Lung (tissue), 12 donors: Measurements from ENCODE around the gene ADK. TPM values are rescaled to one million over a fixed set of nuclear protein-coding genes. Genes with fewer than 3 reads are reported as not detected.

ENCODE experiments used
- ATAC-seq: fragments of 200-7000 bp; cut with Tn5 transposase; one replicate; pipeline ENCODE4 v1.9.1; 2020; ENCODE audit warnings: moderate number of reproducible peaks; ENCODE audit not compliant: insufficient read depth, low FRiP score
- DNase-seq, 3 donors: peaks; one replicate each; pipeline ENCODE4 v3.0.0-alpha.2; 2013 to 2017
- H3K27ac ChIP-seq, 2 donors: one replicate each; pipeline ENCODE4 v1.5.1; 2013; ENCODE audit warnings: mild to moderate bottlenecking in 2 of 2, moderate library complexity in 2 of 2, control low read depth in 1 of 2, inconsistent platforms in 1 of 2, low read depth in 1 of 2, low read length in 1 of 2
- H3K27me3 ChIP-seq, 3 donors: one replicate each; pipeline ENCODE4 v1.5.1; 2013; ENCODE audit warnings: low read length in 2 of 3; ENCODE audit not compliant: control insufficient read depth in 3 of 3, insufficient read depth in 3 of 3
- H3K36me3 ChIP-seq, 4 donors: one replicate each; pipeline ENCODE4 v1.5.1; 2013; ENCODE audit warnings: low read length in 4 of 4, mild to moderate bottlenecking in 1 of 4, moderate library complexity in 1 of 4; ENCODE audit not compliant: control insufficient read depth in 4 of 4, insufficient read depth in 4 of 4
- H3K4me1 ChIP-seq, 5 donors: one replicate each; pipeline ENCODE4 v1.5.1; 2013; ENCODE audit warnings: low read length in 5 of 5, mild to moderate bottlenecking in 2 of 5, moderate library complexity in 1 of 5; ENCODE audit not compliant: control insufficient read depth in 5 of 5, insufficient read depth in 5 of 5
- H3K4me3 ChIP-seq: one replicate; pipeline ENCODE4 v1.5.1; 2013; ENCODE audit warnings: mild to moderate bottlenecking, control low read depth, moderate library complexity
- H3K9ac ChIP-seq, 2 donors: one replicate each; pipeline ENCODE4 v1.5.1; 2013; ENCODE audit warnings: low read length in 2 of 2, control low read depth in 1 of 2; ENCODE audit not compliant: insufficient read depth in 1 of 2
- H3K9me3 ChIP-seq, 4 donors: one replicate each; pipeline ENCODE4 v1.5.1; 2013; ENCODE audit warnings: low read length in 3 of 4, mild to moderate bottlenecking in 1 of 4, moderate library complexity in 1 of 4; ENCODE audit not compliant: control insufficient read depth in 4 of 4, insufficient read depth in 3 of 4
- CTCF ChIP-seq: IDR thresholded peaks from 2 replicates; pipeline ENCODE4 v1.5.1; 2012; ENCODE audit warnings: mild to moderate bottlenecking; ENCODE audit errors: control extremely low read depth, extremely low read depth
- WGBS, 2 donors: extraction: QIAGEN DNeasy Blood & Tissue Kit; methylation state at CpG; one replicate each; pipeline ENCODE4 v1.1.7; 2013; 5-methylcytosine and 5-hydroxymethylcytosine counted together
- polyA plus RNA-seq, 2 donors: library from polyadenylated mRNA; stranded (reverse); fragments of 200-250 nt; gene quantifications; one replicate each; pipeline ENCODE4 v1.2.1, GENCODE V29; 2013
- total RNA-seq, 2 donors: library from RNA; depleted of rRNA in 1 of 2; stranded (reverse); fragments of >200 nt in 1 of 2; gene quantifications; one replicate each; pipeline ENCODE4 v1.2.1, GENCODE V29; 2014 to 2021
- donor health status: control.
- donor health status: control.
- donor health status: Bipolar disorder and iron deficiency.
- donor health status: healthy.
- donor health status: DM: yes; HTN: yes; CAD: no.

Gene ADK
- total and polyA plus RNA-seq, 4 donors: 31.6 to 82.3 (median 42.9) TPM

- no peak for TF ChIP-seq CTCF
- Histone ChIP-seq H3K36me3 (peaks cover 0 to 5% (median 0%) of the 10 kb centered on the region in 4 donors), H3K4me1 (peaks cover 0 to 12% (median 3%) of the 10 kb centered on the region in 5 donors), H3K4me3 (no peak overlapping the region), H3K9ac (no peak overlapping the region), H3K27me3 (no peaks in the 10 kb centered on the region), H3K9me3 (peaks cover 0 to 1% (median 0%) of the 10 kb centered on the region in 4 donors), H3K27ac (no peak overlapping the region)
- DNase-seq (peak in 2 of 3 donors; percentile 39 to 42), ATAC-seq (no peak)
- WGBS, 2 donors: 74 to 82% methylated on average over 5 of the region's 5 CpGs
Observed at GRCh38 chr10:74640134-74640921, 489.3 kb downstream of the ADK start.

- Histone ChIP-seq H3K4me3 (no peak overlapping the region), H3K27ac (no peak overlapping the region), H3K9ac (no peak overlapping the region), H3K36me3 (no peaks in the 10 kb centered on the region), H3K9me3 (no peaks in the 10 kb centered on the region), H3K4me1 (peaks cover 0 to 12% (median 3%) of the 10 kb centered on the region in 5 donors), H3K27me3 (no peaks in the 10 kb centered on the region)
- ATAC-seq (no peak), DNase-seq (no peak)
- TF ChIP-seq CTCF: no peak
- WGBS, 2 donors: 97 to 98% methylated on average over 1 of the region's 1 CpG
Observed at GRCh38 chr10:74641659-74642058, 490.6 kb downstream of the ADK start.

GRCh38 chr10:74642901-74643595 is 492.0 kb downstream of the ADK start:
- DNase-seq (no peak), ATAC-seq (no peak)
- no peaks in the 10 kb centered on the region for H3K27me3 ChIP-seq
- H3K27ac ChIP-seq: no peak overlapping the region
- H3K9me3 ChIP-seq: no peaks in the 10 kb centered on the region
- WGBS, 2 donors: 95 to 97% methylated on average over 1 of the region's 1 CpG
- peaks cover 0 to 2% (median 0%) of the 10 kb centered on the region in 4 donors for H3K36me3 ChIP-seq
- peaks cover 0 to 12% (median 3%) of the 10 kb centered on the region in 5 donors for H3K4me1 ChIP-seq
- H3K9ac ChIP-seq: no peak overlapping the region
- no peak for TF ChIP-seq CTCF
- H3K4me3 ChIP-seq: no peak overlapping the region
